ENCODE data around the gene OR9Q1.
"Not testable (repeated sequence)": the region's sequence is repeated elsewhere in the genome, so short reads cannot be mapped to it uniquely, and the experiment has no call there.

OR9Q1 gene

GRCh38 chr11:58023435-58023931 lies at the start of gene OR9Q1:
Gene OR9Q1, plus strand, starts transcription at chr11:58023881. Its CDS starts 155,564 bp downstream, at chr11:58179445.
- DNase-seq (ENCODE audit: low read depth) = no peak

GRCh38 chr11:57974132-57974531 lies 49.5 kb upstream of the OR9Q1 start:
- no peak for DNase-seq (ENCODE audit: low read depth)

- DNase-seq (ENCODE audit: low read depth) = no peak
Observed at GRCh38 chr11:57974848-57975601, 48.7 kb upstream of the OR9Q1 start.

GRCh38 chr11:57977709-57978108 lies 46.0 kb upstream of the OR9Q1 start:
- DNase-seq (ENCODE audit: low read depth) = no peak

- DNase-seq (ENCODE audit: low read depth) = no peak
Observed at GRCh38 chr11:57978686-57979531, 44.8 kb upstream of the OR9Q1 start.

- no peak for DNase-seq (ENCODE audit: low read depth)
Observed at GRCh38 chr11:57979532-57980079, 44.1 kb upstream of the OR9Q1 start.

GRCh38 chr11:57980201-57980600 lies 43.5 kb upstream of the OR9Q1 start:
- DNase-seq (ENCODE audit: low read depth) = no peak

- no peak for DNase-seq (ENCODE audit: low read depth)
Observed at GRCh38 chr11:57981536-57981935, 42.1 kb upstream of the OR9Q1 start.

GRCh38 chr11:57982776-57983175 lies 40.9 kb upstream of the OR9Q1 start:
- no peak for DNase-seq (ENCODE audit: low read depth)

- no peak for DNase-seq (ENCODE audit: low read depth)
Observed at GRCh38 chr11:57983191-57983590, 40.5 kb upstream of the OR9Q1 start.

GRCh38 chr11:57999523-57999922 lies 24.2 kb upstream of the OR9Q1 start:
- not testable (repeated sequence) for DNase-seq (ENCODE audit: low read depth)

GRCh38 chr11:58000021-58000420 lies 23.7 kb upstream of the OR9Q1 start:
- DNase-seq (ENCODE audit: low read depth) = not testable (repeated sequence)

- no peak for DNase-seq (ENCODE audit: low read depth)
Observed at GRCh38 chr11:58000699-58001098, 23.0 kb upstream of the OR9Q1 start.

- no peak for DNase-seq (ENCODE audit: low read depth)
Observed at GRCh38 chr11:58003036-58003435, 20.6 kb upstream of the OR9Q1 start.

GRCh38 chr11:58003591-58003990 lies 20.1 kb upstream of the OR9Q1 start:
- DNase-seq (ENCODE audit: low read depth) = no peak

GRCh38 chr11:58004664-58005063 lies 19.0 kb upstream of the OR9Q1 start:
- DNase-seq (ENCODE audit: low read depth) = no peak

- DNase-seq (ENCODE audit: low read depth) = no peak
Observed at GRCh38 chr11:58006940-58007339, 16.7 kb upstream of the OR9Q1 start.

- no peak for DNase-seq (ENCODE audit: low read depth)
Observed at GRCh38 chr11:58011771-58012170, 11.9 kb upstream of the OR9Q1 start.

GRCh38 chr11:58024601-58025091 lies 965 bp downstream of the OR9Q1 start:
- DNase-seq (ENCODE audit: low read depth) = no peak

- DNase-seq (ENCODE audit: low read depth) = no peak
Observed at GRCh38 chr11:58027341-58027740, 3.7 kb downstream of the OR9Q1 start.

- no peak for DNase-seq (ENCODE audit: low read depth)
Observed at GRCh38 chr11:58028687-58029411, 5.2 kb downstream of the OR9Q1 start.

GRCh38 chr11:58030653-58031052 lies 7.0 kb downstream of the OR9Q1 start, which contains the start of gene OR6Q1:
Gene OR6Q1, plus strand, starts transcription at chr11:58030953. Its CDS starts 0 bp downstream, at chr11:58030953.
- no peak for DNase-seq (ENCODE audit: low read depth)
